CD14-positive monocyte (primary cell): ENCODE measurements around the gene CHAMP1. TPM values are rescaled to one million over a fixed set of nuclear protein-coding genes. Genes with fewer than 3 reads are reported as not detected.

Source experiments
- DNase-seq, 3 donors: peaks; one replicate each; pipeline ENCODE4 v3.0.0-alpha.2; 2011 to 2022
- H2AFZ ChIP-seq: 2 replicates; pipeline ENCODE4 v1.6.0; 2012; ENCODE audit warnings: mild to moderate bottlenecking, low read depth, low read length, inconsistent platforms; ENCODE audit not compliant: insufficient read depth, poor library complexity, severe bottlenecking
- H3K27ac ChIP-seq, 2 donors: 1 replicate in 1 of 2; 2 replicates in 1 of 2; pipeline ENCODE4 v1.5.1; 2012 to 2013; ENCODE audit warnings: low read length in 2 of 2, control low read depth in 1 of 2, inconsistent platforms in 1 of 2, low read depth in 1 of 2, mild to moderate bottlenecking in 1 of 2
- H3K27me3 ChIP-seq, 2 donors: one replicate each; pipeline versions ENCODE4 v1.6.0 to v1.6.1; 2011 to 2013; ENCODE audit warnings: low read length in 2 of 2; ENCODE audit not compliant: control insufficient read depth in 2 of 2, insufficient read depth in 2 of 2
- H3K36me3 ChIP-seq, 2 donors: replicated peaks in 1 of 2; 1 replicate in 1 of 2; 2 replicates in 1 of 2; pipeline versions ENCODE4 v1.5.1 to v1.6.1; 2012 to 2013; ENCODE audit warnings: low read length in 2 of 2, control low read depth in 1 of 2, inconsistent platforms in 1 of 2, mild to moderate bottlenecking in 1 of 2; ENCODE audit not compliant: insufficient read depth in 2 of 2, control insufficient read depth in 1 of 2
- H3K4me1 ChIP-seq, 2 donors: 1 replicate in 1 of 2; 2 replicates in 1 of 2; pipeline versions ENCODE4 v1.5.1 to v1.6.1; 2012 to 2013; ENCODE audit warnings: low read length in 2 of 2, control low read depth in 1 of 2, inconsistent platforms in 1 of 2, mild to moderate bottlenecking in 1 of 2, moderate library complexity in 1 of 2; ENCODE audit not compliant: insufficient read depth in 2 of 2, control insufficient read depth in 1 of 2
- H3K4me2 ChIP-seq: replicated peaks from 2 replicates; pipeline ENCODE3; 2012; ENCODE audit warnings: low read length, moderate library complexity, mild to moderate bottlenecking; ENCODE audit not compliant: poor library complexity, severe bottlenecking; ENCODE audit errors: extremely low read depth
- H3K4me3 ChIP-seq, 3 experiments: fragments of 200-600 bp in 1 of 3; sonication (generic) in 1 of 3; replicated peaks in 1 of 3; 1 replicate in 2 of 3; 2 replicates in 1 of 3; pipeline ENCODE4 v1.5.1; 2011 to 2013; ENCODE audit warnings: low read length in 3 of 3, mild to moderate bottlenecking in 3 of 3, control low read depth in 2 of 3, low read depth in 2 of 3, inconsistent platforms in 1 of 3, moderate library complexity in 1 of 3
- H3K79me2 ChIP-seq: 2 replicates; pipeline ENCODE4 v1.6.0; 2012; ENCODE audit warnings: mild to moderate bottlenecking, control low read depth, inconsistent platforms, low read length, moderate library complexity; ENCODE audit not compliant: insufficient read depth
- H3K9ac ChIP-seq: 2 replicates; pipeline ENCODE4 v1.6.0; 2017; ENCODE audit warnings: low read length, mild to moderate bottlenecking; ENCODE audit not compliant: insufficient read depth, poor library complexity, severe bottlenecking
- H3K9me3 ChIP-seq, 2 donors: replicated peaks in 1 of 2; 1 replicate in 1 of 2; 2 replicates in 1 of 2; pipeline versions ENCODE4 v1.5.1 to v1.6.1; 2012 to 2013; ENCODE audit warnings: low read length in 2 of 2, control low read depth in 1 of 2; ENCODE audit not compliant: control insufficient read depth in 1 of 2, insufficient read depth in 1 of 2
- H4K20me1 ChIP-seq: 2 replicates; pipeline ENCODE4 v1.6.0; 2012; ENCODE audit warnings: mild to moderate bottlenecking, low read length, control low read depth, moderate library complexity; ENCODE audit not compliant: insufficient read depth
- H3K27ac Mint-ChIP-seq, 7 donors: one replicate each; pipeline ENCODE4 v1.8.0; 2020; ENCODE audit warnings: mild to moderate bottlenecking in 7 of 7, mixed read lengths in 7 of 7, moderate library complexity in 6 of 7, inconsistent platforms in 2 of 7
- H3K27me3 Mint-ChIP-seq, 3 donors: one replicate each; pipeline ENCODE4 v1.8.0; 2021 to 2022; ENCODE audit warnings: low read depth in 3 of 3, mild to moderate bottlenecking in 3 of 3, mixed read lengths in 3 of 3, moderate library complexity in 3 of 3, inconsistent platforms in 1 of 3
- H3K36me3 Mint-ChIP-seq, 2 donors: one replicate each; pipeline ENCODE4 v1.8.0; 2020; ENCODE audit warnings: mixed read lengths in 2 of 2, inconsistent platforms in 1 of 2, mild to moderate bottlenecking in 1 of 2
- H3K4me1 Mint-ChIP-seq: one replicate; pipeline ENCODE4 v1.8.0; 2020; ENCODE audit warnings: mild to moderate bottlenecking, mixed read lengths
- H3K4me3 Mint-ChIP-seq, 2 donors: one replicate each; pipeline ENCODE4 v1.8.0; 2020; ENCODE audit warnings: mild to moderate bottlenecking in 2 of 2, mixed read lengths in 2 of 2, moderate library complexity in 1 of 2
- H3K9me3 Mint-ChIP-seq, 7 donors: one replicate each; pipeline ENCODE4 v1.8.0; 2020 to 2022; ENCODE audit warnings: mixed read lengths in 7 of 7, mild to moderate bottlenecking in 6 of 7, moderate library complexity in 6 of 7, inconsistent platforms in 2 of 7
- WGBS: methylation state at CpG from one replicate; pipeline ENCODE4 v1.1.5; 2013; ENCODE audit warnings: missing lambda C conversion rate; ENCODE audit not compliant: insufficient coverage; 5-methylcytosine and 5-hydroxymethylcytosine counted together
- intact Hi-C, 2 donors: fragments of 100-400 bp; cut with micrococcal nuclease; formaldehyde crosslinking; loops; one replicate each; pipeline versions ENCODE4 v1.15.0 to v1.15.1; 2023
- polyA plus RNA-seq, 3 donors: library from polyadenylated mRNA; depleted of rRNA in 1 of 3; unstranded in 2 of 3; stranded (reverse) in 1 of 3; fragments of 300-500 nt in 2 of 3; fragments of >200 nt in 1 of 3; fragmentation: Illumina TruSeq in 2 of 3; gene quantifications; 1 replicate in 2 of 3; 2 replicates in 1 of 3; pipeline ENCODE4 v1.2.3, GENCODE V29; 2012 to 2021
- TF ChIP-seq, protein P1 (sequence below): fragments of 200-600 bp; IDR thresholded peaks from one replicate; pipeline ENCODE4 v1.8.0; 2022; ENCODE audit warnings: antibody characterized with exemption, mild to moderate bottlenecking

The CHAMP1 gene
- polyA plus RNA-seq, 3 donors, result 8.9 to 12.9 (median 9.2) TPM

DNA sequence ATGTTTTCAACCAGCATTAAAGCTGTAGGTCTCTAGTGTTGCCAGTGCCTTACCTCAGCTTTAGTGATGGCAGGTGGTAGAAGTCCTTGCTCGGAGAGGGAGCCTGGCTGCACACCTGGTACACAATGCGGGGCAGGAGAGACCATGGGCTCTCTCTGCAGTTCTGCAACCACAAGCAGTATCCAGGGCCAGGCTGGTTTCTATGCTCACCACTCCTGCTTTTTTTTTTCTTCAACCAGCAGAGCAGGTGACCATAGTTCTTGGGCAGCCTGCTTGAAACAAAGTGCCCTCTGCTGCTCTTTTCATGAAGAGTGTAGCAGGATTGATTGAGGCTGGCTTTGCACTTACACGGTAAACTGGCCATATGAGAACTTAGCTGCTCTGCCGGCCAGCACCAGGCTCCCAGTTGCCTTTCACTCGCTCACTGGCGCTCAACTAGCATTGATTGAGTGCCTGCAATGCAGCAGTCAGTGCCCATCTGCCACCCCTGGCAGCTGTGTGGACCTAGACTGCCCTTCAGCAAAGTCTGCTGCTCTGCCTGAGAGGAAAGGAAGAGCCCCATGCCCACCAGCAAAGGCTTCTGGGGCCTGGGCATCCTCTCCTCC lies 4.4 kb upstream of the CHAMP1 start:
- Mint-ChIP-seq H3K27me3 (no peaks in the 10 kb centered on the region), H3K4me3 (no peak overlapping the region), H3K4me1 (peaks cover 11% of the 10 kb centered on the region), H3K36me3 (peaks cover 14 to 18% of the 10 kb centered on the region in 2 donors), H3K27ac (no peak overlapping the region), H3K9me3 (no peaks in the 10 kb centered on the region)
- Histone ChIP-seq H3K27ac (no peak overlapping the region), H3K4me2 (no peak overlapping the region), H2AFZ (no peak overlapping the region), H3K27me3 (no peaks in the 10 kb centered on the region), H3K4me3 (no peak overlapping the region), H3K9me3 (no peaks in the 10 kb centered on the region), H3K36me3 (peaks cover 13 to 17% of the 10 kb centered on the region in 2 donors), H3K4me1 (peaks cover 5 to 12% of the 10 kb centered on the region in 2 donors), H3K9ac (no peak overlapping the region), H4K20me1 (no peaks in the 10 kb centered on the region), H3K79me2 (peaks cover 5% of the 10 kb centered on the region)
- intact Hi-C loops, result no loop called here
- DNase-seq, result no peak
- TF ChIP-seq, protein P1, sequence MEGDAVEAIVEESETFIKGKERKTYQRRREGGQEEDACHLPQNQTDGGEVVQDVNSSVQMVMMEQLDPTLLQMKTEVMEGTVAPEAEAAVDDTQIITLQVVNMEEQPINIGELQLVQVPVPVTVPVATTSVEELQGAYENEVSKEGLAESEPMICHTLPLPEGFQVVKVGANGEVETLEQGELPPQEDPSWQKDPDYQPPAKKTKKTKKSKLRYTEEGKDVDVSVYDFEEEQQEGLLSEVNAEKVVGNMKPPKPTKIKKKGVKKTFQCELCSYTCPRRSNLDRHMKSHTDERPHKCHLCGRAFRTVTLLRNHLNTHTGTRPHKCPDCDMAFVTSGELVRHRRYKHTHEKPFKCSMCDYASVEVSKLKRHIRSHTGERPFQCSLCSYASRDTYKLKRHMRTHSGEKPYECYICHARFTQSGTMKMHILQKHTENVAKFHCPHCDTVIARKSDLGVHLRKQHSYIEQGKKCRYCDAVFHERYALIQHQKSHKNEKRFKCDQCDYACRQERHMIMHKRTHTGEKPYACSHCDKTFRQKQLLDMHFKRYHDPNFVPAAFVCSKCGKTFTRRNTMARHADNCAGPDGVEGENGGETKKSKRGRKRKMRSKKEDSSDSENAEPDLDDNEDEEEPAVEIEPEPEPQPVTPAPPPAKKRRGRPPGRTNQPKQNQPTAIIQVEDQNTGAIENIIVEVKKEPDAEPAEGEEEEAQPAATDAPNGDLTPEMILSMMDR, result no peak
- 100% methylated on average over 2 of the region's 6 CpGs for WGBS

GRCh38 chr13:114310956-114311355 lies 3.3 kb upstream of the CHAMP1 start:
- intact Hi-C loops, result no loop called here
- no peak overlapping the region for H2AFZ ChIP-seq
- H4K20me1 ChIP-seq, result peaks cover 3% of the 10 kb centered on the region
- Mint-ChIP-seq H3K27ac (no peak overlapping the region), H3K4me3 (no peak overlapping the region), H3K36me3 (peaks cover 11 to 12% of the 10 kb centered on the region in 2 donors), H3K9me3 (no peaks in the 10 kb centered on the region), H3K27me3 (no peaks in the 10 kb centered on the region), H3K4me1 (peaks cover 21% of the 10 kb centered on the region)
- TF ChIP-seq, protein P1, result no peak
- no CpG with 5 or more reads among the region's 5 CpGs for WGBS
- no peak overlapping the region for H3K4me3 ChIP-seq
- H3K27ac ChIP-seq, result no peak overlapping the region
- no peak for DNase-seq
- H3K9me3 ChIP-seq, result no peaks in the 10 kb centered on the region
- peaks cover 16 to 23% of the 10 kb centered on the region in 2 donors for H3K4me1 ChIP-seq
- no peaks in the 10 kb centered on the region for H3K27me3 ChIP-seq
- no peak overlapping the region for H3K9ac ChIP-seq
- H3K4me2 ChIP-seq, result no peak overlapping the region
- peaks cover 15% of the 10 kb centered on the region for H3K79me2 ChIP-seq
- H3K36me3 ChIP-seq, result peaks cover 10 to 12% of the 10 kb centered on the region in 2 donors
